ENCODE results near the gene BST1.
"Not testable (repeated sequence)": the region's sequence is repeated elsewhere in the genome, so short reads cannot be mapped to it uniquely, and the experiment has no call there.

The BST1 gene

GRCh38 chr4:15751153-15751552 is 48.3 kb downstream of the BST1 start:
- no peak for DNase-seq (ENCODE audit: insufficient read length, low spot score)
- TF ChIP-seq POLR2A (IDR thresholded peaks at IDR 0.05; ENCODE audit: low read depth, low read length) (no peak), SPI1 (IDR thresholded peaks at IDR 0.05; ENCODE audit: low read depth, low read length) (no peak), POLR2AphosphoS5 (IDR thresholded peaks at IDR 0.05; ENCODE audit: low read depth, low read length) (no peak), PAX5 (IDR thresholded peaks at IDR 0.05; ENCODE audit: insufficient read depth, low read length, severe bottlenecking) (no peak), POU2F2 (IDR thresholded peaks at IDR 0.05; ENCODE audit: low read depth, low read length) (no peak), TAF1 (IDR thresholded peaks at IDR 0.05; ENCODE audit: low read depth, low read length) (no peak)
- FAIRE-seq = no peak

DNA sequence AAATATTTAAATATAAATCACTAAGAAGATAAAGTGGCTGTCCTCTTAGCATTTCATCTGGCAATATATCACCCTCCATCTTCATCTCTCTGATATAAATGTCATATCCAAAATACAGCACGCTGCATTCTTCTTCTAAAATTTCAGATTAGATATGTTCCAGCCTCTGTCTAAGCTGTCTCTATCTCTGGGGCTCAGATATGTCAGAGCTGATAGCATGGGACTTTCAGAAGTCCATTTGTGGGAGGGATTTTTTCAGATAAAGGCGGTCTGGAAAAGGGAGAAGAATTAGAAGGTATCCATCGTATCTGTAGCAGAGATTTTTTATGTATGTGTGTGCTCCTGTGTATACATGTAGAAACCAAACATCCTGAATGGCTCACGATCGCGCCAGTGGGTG is 50.2 kb downstream of the BST1 start:
- FAIRE-seq (no peak), DNase-seq (ENCODE audit: insufficient read length, low spot score) (no peak)
- no peak for TF ChIP-seq POU2F2 (IDR thresholded peaks at IDR 0.05; ENCODE audit: low read depth, low read length)
- no peak for TF ChIP-seq SPI1 (IDR thresholded peaks at IDR 0.05; ENCODE audit: low read depth, low read length)
- TF ChIP-seq TAF1 (IDR thresholded peaks at IDR 0.05; ENCODE audit: low read depth, low read length) = no peak
- no peak for TF ChIP-seq PAX5 (IDR thresholded peaks at IDR 0.05; ENCODE audit: insufficient read depth, low read length, severe bottlenecking)
- TF ChIP-seq POLR2AphosphoS5 (IDR thresholded peaks at IDR 0.05; ENCODE audit: low read depth, low read length) = no peak
- no peak for TF ChIP-seq POLR2A (IDR thresholded peaks at IDR 0.05; ENCODE audit: low read depth, low read length)

DNA sequence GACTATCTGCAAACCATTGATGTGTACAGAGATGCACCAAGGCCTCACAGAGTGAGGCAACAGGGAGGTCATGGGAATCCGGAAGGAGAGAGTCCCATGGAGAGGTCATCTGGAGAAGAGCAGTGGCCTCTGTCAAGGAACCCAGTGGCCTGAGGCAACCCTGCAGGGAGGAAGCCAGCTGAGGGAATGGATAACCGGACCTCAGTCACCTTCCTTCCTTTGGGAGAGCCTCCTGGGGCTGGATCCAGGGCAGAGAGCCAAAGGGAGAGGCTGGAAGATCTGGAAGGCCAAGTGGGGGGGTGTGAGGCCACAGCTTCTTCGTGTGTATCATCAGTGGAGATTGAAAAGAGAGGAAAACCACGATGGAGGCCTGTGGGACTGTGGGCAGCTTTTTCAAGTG is 50.9 kb downstream of the BST1 start:
- DNase-seq (ENCODE audit: insufficient read length, low spot score) = no peak
- FAIRE-seq = no peak
- no peak for TF ChIP-seq POLR2A (IDR thresholded peaks at IDR 0.05; ENCODE audit: low read depth, low read length)
- no peak for TF ChIP-seq POLR2AphosphoS5 (IDR thresholded peaks at IDR 0.05; ENCODE audit: low read depth, low read length)
- TF ChIP-seq POU2F2 (IDR thresholded peaks at IDR 0.05; ENCODE audit: low read depth, low read length) = no peak
- no peak for TF ChIP-seq SPI1 (IDR thresholded peaks at IDR 0.05; ENCODE audit: low read depth, low read length)
- TF ChIP-seq TAF1 (IDR thresholded peaks at IDR 0.05; ENCODE audit: low read depth, low read length) = no peak
- TF ChIP-seq PAX5 (IDR thresholded peaks at IDR 0.05; ENCODE audit: insufficient read depth, low read length, severe bottlenecking) = no peak

GRCh38 chr4:15754323-15754722 is 51.5 kb downstream of the BST1 start:
- TF ChIP-seq POU2F2 (IDR thresholded peaks at IDR 0.05; ENCODE audit: low read depth, low read length) (no peak), SPI1 (IDR thresholded peaks at IDR 0.05; ENCODE audit: low read depth, low read length) (no peak)
- peak; percentile 62 for FAIRE-seq

DNA sequence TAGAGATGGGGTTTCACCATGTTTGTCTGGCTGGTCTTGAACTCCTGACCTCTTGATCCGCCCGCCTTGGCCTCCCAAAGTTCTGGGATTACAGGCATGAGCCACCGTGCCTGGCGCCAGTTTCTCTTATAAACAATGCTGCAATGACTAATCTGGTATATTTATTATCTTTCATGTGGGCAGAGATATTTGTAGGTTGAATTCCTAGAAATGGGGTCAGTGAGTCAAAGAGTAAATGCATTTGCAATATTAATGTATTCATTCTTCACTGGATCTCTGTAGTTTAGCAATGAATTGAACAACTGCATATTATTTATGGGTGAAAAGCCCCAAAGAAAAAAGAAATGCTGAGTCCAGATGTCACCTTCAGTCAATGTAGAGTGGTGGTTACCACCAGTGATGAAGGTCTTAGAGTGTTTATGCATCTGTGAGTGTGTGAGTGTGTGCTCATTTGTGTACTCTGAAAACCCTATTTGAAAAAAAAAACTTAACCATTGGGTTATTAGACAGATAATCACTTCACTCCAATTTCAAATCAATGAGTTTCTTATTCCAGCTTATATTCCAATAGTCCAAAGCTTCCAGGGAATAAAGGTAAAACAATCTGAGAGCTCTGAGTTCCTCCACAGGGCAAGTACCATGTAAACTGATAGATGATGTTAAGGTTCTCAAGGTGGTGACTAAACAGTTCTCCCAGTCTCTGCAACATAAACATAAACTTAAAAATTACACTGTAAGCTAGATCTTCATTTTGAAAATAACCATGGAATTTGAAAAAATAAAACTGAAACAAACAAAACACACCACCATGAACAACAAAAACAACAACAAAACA is 52.7 kb downstream of the BST1 start:
- TF ChIP-seq POLR2AphosphoS5 (IDR thresholded peaks at IDR 0.05; ENCODE audit: low read depth, low read length) (no peak), POU2F2 (IDR thresholded peaks at IDR 0.05; ENCODE audit: low read depth, low read length) (no peak), POLR2A (IDR thresholded peaks at IDR 0.05; ENCODE audit: low read depth, low read length) (no peak), PAX5 (IDR thresholded peaks at IDR 0.05; ENCODE audit: insufficient read depth, low read length, severe bottlenecking) (no peak), TAF1 (IDR thresholded peaks at IDR 0.05; ENCODE audit: low read depth, low read length) (no peak), SPI1 (IDR thresholded peaks at IDR 0.05; ENCODE audit: low read depth, low read length) (no peak)
- peak; percentile 66 for FAIRE-seq
- DNase-seq (ENCODE audit: insufficient read length, low spot score) = no peak

More at GRCh38 chr4:15754323-15754722, 51.5 kb downstream of the BST1 start:
- no peak for DNase-seq (ENCODE audit: insufficient read length, low spot score)

DNA sequence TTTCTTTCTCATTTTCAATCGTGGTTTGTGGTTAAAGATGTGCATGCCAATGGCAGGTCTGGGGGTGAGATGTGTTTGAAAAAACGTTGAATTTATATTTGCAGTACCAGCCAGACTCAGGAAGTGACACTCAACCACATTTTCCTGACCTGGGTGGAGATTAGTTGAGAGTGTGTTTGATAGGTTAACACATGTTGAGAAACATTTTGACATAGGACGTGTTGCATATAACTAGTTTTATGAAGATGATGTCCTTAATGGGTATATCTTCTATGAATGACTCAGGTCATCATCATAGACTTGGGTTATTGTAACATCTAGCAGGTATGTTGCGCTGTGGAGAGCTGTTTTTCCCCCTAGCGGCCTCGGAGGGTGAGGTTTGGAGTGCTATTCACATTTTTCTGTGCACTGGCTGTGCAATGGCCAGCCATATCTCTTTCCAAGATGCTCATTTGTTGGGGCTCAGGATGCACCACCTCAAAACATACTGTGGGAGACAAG is 53.5 kb downstream of the BST1 start:
- FAIRE-seq = peak; percentile 97

DNA sequence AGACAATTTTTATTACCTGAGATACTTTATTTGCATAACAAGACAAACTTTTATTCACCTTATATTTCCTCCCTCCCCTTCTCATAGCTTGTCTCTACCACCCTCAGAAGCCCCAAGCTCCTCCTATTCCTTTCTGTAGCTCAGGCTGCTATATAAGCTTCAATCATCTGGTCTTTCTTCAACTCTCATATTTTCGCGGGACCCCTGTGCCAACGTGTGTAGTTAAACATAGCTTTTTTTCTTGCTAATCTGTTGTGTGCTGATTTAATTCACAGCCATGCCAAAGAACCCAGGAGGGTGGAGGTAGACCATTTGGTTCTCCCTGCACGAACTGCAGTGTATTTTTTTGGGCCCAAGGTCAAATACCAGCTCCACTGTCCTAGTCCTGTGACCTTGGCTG is 54.2 kb downstream of the BST1 start:
- no peak for TF ChIP-seq POLR2AphosphoS5 (IDR thresholded peaks at IDR 0.05; ENCODE audit: low read depth, low read length)
- no peak for TF ChIP-seq SPI1 (IDR thresholded peaks at IDR 0.05; ENCODE audit: low read depth, low read length)
- no peak for TF ChIP-seq TAF1 (IDR thresholded peaks at IDR 0.05; ENCODE audit: low read depth, low read length)
- TF ChIP-seq POU2F2 (IDR thresholded peaks at IDR 0.05; ENCODE audit: low read depth, low read length) = no peak
- TF ChIP-seq PAX5 (IDR thresholded peaks at IDR 0.05; ENCODE audit: insufficient read depth, low read length, severe bottlenecking) = no peak
- no peak for TF ChIP-seq POLR2A (IDR thresholded peaks at IDR 0.05; ENCODE audit: low read depth, low read length)
- DNase-seq (ENCODE audit: insufficient read length, low spot score) = no peak
- FAIRE-seq = no peak

More for the DNA sequence above, 53.5 kb downstream of the BST1 start:
- TF ChIP-seq PAX5 (IDR thresholded peaks at IDR 0.05; ENCODE audit: insufficient read depth, low read length, severe bottlenecking) (no peak), POU2F2 (IDR thresholded peaks at IDR 0.05; ENCODE audit: low read depth, low read length) (0 out of 2 replicates have a peak, but pooled peaks have one; percentile 0)
- no peak for DNase-seq (ENCODE audit: insufficient read length, low spot score)

GRCh38 chr4:15758294-15758693 is 55.4 kb downstream of the BST1 start:
- TF ChIP-seq PAX5 (IDR thresholded peaks at IDR 0.05; ENCODE audit: insufficient read depth, low read length, severe bottlenecking) (no peak), POLR2A (IDR thresholded peaks at IDR 0.05; ENCODE audit: low read depth, low read length) (no peak), POU2F2 (IDR thresholded peaks at IDR 0.05; ENCODE audit: low read depth, low read length) (no peak), POLR2AphosphoS5 (IDR thresholded peaks at IDR 0.05; ENCODE audit: low read depth, low read length) (no peak), SPI1 (IDR thresholded peaks at IDR 0.05; ENCODE audit: low read depth, low read length) (no peak), TAF1 (IDR thresholded peaks at IDR 0.05; ENCODE audit: low read depth, low read length) (no peak)
- DNase-seq (ENCODE audit: insufficient read length, low spot score) (no peak), FAIRE-seq (peak; percentile 66)

DNA sequence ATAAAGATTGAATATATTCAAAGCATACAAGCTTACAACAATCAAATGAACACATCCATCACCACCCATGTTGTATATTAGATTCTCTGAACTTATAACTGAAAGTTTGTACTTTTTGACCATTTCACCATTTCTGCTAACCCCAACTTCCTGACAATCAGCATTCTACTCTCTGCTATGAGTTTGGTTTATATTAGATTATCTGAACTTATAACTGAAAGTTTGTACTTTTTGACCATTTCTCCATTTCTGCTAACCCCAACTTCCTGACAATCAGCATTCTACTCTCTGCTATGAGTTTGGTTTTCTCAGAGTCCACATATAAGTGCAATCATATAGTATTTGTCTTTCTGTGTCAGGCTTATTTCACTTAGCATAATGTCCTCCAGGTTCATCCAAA is 59.6 kb downstream of the BST1 start:
- peak; percentile 46; the same call in 1 of the 2 replicates for TF ChIP-seq SPI1 (IDR thresholded peaks at IDR 0.05; ENCODE audit: low read depth, low read length)
- DNase-seq (ENCODE audit: insufficient read length, low spot score) = not testable (repeated sequence)
- FAIRE-seq = peak; percentile 85

- peak; percentile 39; the same call in 1 of the 2 replicates for TF ChIP-seq SPI1 (IDR thresholded peaks at IDR 0.05; ENCODE audit: low read depth, low read length)
- no peak for TF ChIP-seq POLR2AphosphoS5 (IDR thresholded peaks at IDR 0.05; ENCODE audit: low read depth, low read length)
- DNase-seq (ENCODE audit: insufficient read length, low spot score) (no peak), FAIRE-seq (peak; percentile 58)
Measured at GRCh38 chr4:15765391-15765790, 62.5 kb downstream of the BST1 start.

All from GM12891 (cell line).